DOHH2 (cell line): ENCODE results near the gene NHSL2.

Source experiments
- H3F3A ChIP-seq: fragments of 200-600 bp; sonication (generic), shearing (Covaris generic); 2 replicates; pipeline ENCODE4 v1.6.0; 2016; ENCODE audit warnings: antibody characterized with exemption, mild to moderate bottlenecking; ENCODE audit not compliant: control insufficient read depth, insufficient read depth
- H3K27ac ChIP-seq: fragments of 200-600 bp; sonication (generic); 2 replicates; pipeline ENCODE4 v1.5.1; 2014; ENCODE audit warnings: low read depth, mild to moderate bottlenecking, low read length, moderate library complexity
- H3K27me3 ChIP-seq: fragments of 200-600 bp; sonication (generic); 2 replicates; pipeline ENCODE4 v1.6.1; 2014; ENCODE audit warnings: mild to moderate bottlenecking, low read length, mixed read lengths; ENCODE audit not compliant: control insufficient read depth
- H3K36me3 ChIP-seq: fragments of 200-600 bp; sonication (generic); 2 replicates; pipeline ENCODE4 v1.6.1; 2014; ENCODE audit warnings: mild to moderate bottlenecking, low read length, moderate library complexity, mixed read lengths; ENCODE audit not compliant: control insufficient read depth
- H3K4me1 ChIP-seq: fragments of 200-600 bp; sonication (generic); 2 replicates; pipeline ENCODE4 v1.6.1; 2014; ENCODE audit warnings: mild to moderate bottlenecking, low read length, mixed read lengths; ENCODE audit not compliant: control insufficient read depth
- H3K4me2 ChIP-seq: fragments of 200-600 bp; sonication (generic); 2 replicates; pipeline ENCODE4 v1.6.0; 2014; ENCODE audit warnings: mild to moderate bottlenecking, low read length, moderate library complexity
- H3K4me3 ChIP-seq: fragments of 200-600 bp; sonication (generic); 2 replicates; pipeline ENCODE4 v1.5.1; 2014; ENCODE audit warnings: mild to moderate bottlenecking, low read length, mixed read lengths
- H3K79me2 ChIP-seq: fragments of 200-600 bp; sonication (generic); 2 replicates; pipeline ENCODE4 v1.6.1; 2014; ENCODE audit warnings: mild to moderate bottlenecking, low read length, mixed read lengths; ENCODE audit not compliant: control insufficient read depth
- H3K9me2 ChIP-seq: fragments of 200-600 bp; sonication (generic); replicated peaks from 2 replicates; pipeline ENCODE4 v1.6.1; 2014; ENCODE audit warnings: mild to moderate bottlenecking, low read length, mixed read lengths; ENCODE audit not compliant: control insufficient read depth
- H3K9me3 ChIP-seq: fragments of 200-600 bp; sonication (generic); 2 replicates; pipeline ENCODE4 v1.6.1; 2014; ENCODE audit warnings: antibody characterized with exemption, low read length, mixed read lengths; ENCODE audit not compliant: control insufficient read depth, insufficient read depth
- H4K20me1 ChIP-seq: fragments of 200-600 bp; sonication (generic); 2 replicates; pipeline ENCODE4 v1.6.0; 2014; ENCODE audit warnings: low read depth, mild to moderate bottlenecking, antibody characterized with exemption, low read length, moderate library complexity; ENCODE audit not compliant: control insufficient read depth, insufficient read depth
- CTCF ChIP-seq: fragments of 200-600 bp; sonication (generic); IDR thresholded peaks from one replicate; pipeline ENCODE4 v1.5.1; 2014; ENCODE audit warnings: antibody characterized with exemption, mild to moderate bottlenecking, low read depth, low read length; ENCODE audit not compliant: poor library complexity, severe bottlenecking
- EZH2phosphoT487 ChIP-seq: fragments of 200-600 bp; sonication (generic); IDR thresholded peaks from 2 replicates; pipeline ENCODE4 v1.6.1; 2017; ENCODE audit warnings: borderline replicate concordance, mild to moderate bottlenecking, antibody characterized with exemption, low read length, moderate library complexity, mixed read lengths

NHSL2 gene

GRCh38 chrX:72176981-72177380 lies 266.3 kb downstream of the NHSL2 start:
- H3K4me3 ChIP-seq = no peak overlapping the region
- no peaks in the 10 kb centered on the region for H3K27me3 ChIP-seq
- no peaks in the 10 kb centered on the region for H4K20me1 ChIP-seq
- peaks cover 4% of the 10 kb centered on the region for H3K79me2 ChIP-seq
- no peaks in the 10 kb centered on the region; the same call in 1 of the 2 replicates for H3F3A ChIP-seq
- no peak overlapping the region for H3K27ac ChIP-seq
- H3K4me1 ChIP-seq = peaks cover 9% of the 10 kb centered on the region
- no peak for TF ChIP-seq CTCF
- no peak for TF ChIP-seq EZH2phosphoT487
- no peaks in the 10 kb centered on the region for H3K9me2 ChIP-seq
- no peak overlapping the region for H3K4me2 ChIP-seq
- no peaks in the 10 kb centered on the region for H3K9me3 ChIP-seq
- no peaks in the 10 kb centered on the region for H3K36me3 ChIP-seq

- no peaks in the 10 kb centered on the region for H4K20me1 ChIP-seq
- peak overlapping the region; percentile 91 for H3K4me3 ChIP-seq
- H3K9me3 ChIP-seq = no peaks in the 10 kb centered on the region
- TF ChIP-seq CTCF (no peak), EZH2phosphoT487 (no peak)
- H3K4me1 ChIP-seq = peaks cover 17% of the 10 kb centered on the region
- H3K27me3 ChIP-seq = no peaks in the 10 kb centered on the region
- H3K27ac ChIP-seq = peak overlapping the region; percentile 84
- H3K4me2 ChIP-seq = peak overlapping the region; percentile 70
- H3K79me2 ChIP-seq = peaks cover 28% of the 10 kb centered on the region
- no peaks in the 10 kb centered on the region for H3K36me3 ChIP-seq
- no peaks in the 10 kb centered on the region; the same call in 1 of the 2 replicates for H3F3A ChIP-seq
- H3K9me2 ChIP-seq = no peaks in the 10 kb centered on the region
Measured at GRCh38 chrX:72180539-72180938, 269.9 kb downstream of the NHSL2 start.

DNA sequence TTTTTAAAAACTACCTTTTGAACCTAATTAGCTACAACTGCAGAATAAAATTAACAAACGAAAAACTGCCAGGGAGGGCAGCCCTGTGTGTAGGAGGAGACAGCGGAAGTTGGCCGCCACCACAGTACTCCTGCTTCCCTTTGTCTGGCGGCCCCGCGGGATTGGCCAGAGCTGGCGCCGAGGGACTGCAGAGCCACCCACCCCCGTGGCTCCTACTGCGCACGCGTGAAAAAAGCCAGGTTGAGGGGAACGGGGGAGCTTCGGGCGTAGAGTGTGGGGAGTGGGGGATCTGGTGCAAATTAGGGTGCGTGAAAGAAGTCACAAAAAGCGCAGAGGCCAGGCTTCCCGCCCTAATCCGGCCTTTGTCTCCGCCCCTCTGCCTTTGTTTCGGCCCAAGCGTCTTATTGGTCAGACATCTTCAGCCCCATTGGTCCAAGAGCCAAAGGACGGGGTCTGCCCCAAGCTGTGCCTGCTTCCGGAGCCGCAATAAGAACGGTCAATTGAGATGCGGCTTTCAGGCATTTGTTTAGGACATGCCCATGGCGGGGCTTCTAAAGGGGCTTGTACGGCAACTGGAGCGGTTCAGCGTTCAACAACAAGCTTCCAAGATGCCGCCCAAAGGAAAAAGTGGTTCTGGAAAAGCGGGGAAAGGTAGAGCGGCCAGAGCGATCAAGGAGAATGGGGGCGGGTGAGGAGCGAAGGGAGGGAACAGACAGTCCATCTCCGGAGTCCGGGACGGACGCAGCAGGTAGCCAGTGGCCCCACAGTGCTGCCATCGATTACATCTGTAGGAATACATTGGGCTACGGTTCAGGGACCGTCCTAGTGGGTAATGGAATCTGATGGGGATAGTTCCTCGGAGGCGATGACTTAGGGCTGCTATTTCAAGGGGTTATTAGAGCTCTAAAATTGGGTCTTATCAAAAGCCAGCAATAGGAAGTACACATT lies 270.8 kb downstream of the NHSL2 start, which contains the start of gene PIN4:
TSS of gene PIN4 (plus strand) at position 580 of the 948 bp plus-strand sequence. CDS start at position 609, 29 bp downstream.
- Histone ChIP-seq H3K9me2 (no peaks in the 10 kb centered on the region), H3K79me2 (peaks cover 28% of the 10 kb centered on the region), H3F3A (no peaks in the 10 kb centered on the region; the same call in 1 of the 2 replicates), H4K20me1 (no peaks in the 10 kb centered on the region), H3K36me3 (no peaks in the 10 kb centered on the region), H3K4me2 (peak within 1 kb of the TSS; percentile 70), H3K4me3 (peak within 1 kb of the TSS; percentile 91), H3K4me1 (peaks cover 17% of the 10 kb centered on the region), H3K27ac (peak within 1 kb of the TSS; percentile 84), H3K9me3 (no peaks in the 10 kb centered on the region), H3K27me3 (no peaks in the 10 kb centered on the region)
- TF ChIP-seq CTCF (no peak), EZH2phosphoT487 (no peak)
